HG03432 (cell line): Measurements from ENCODE around the gene IRF7.

ENCODE experiments used
- ATAC-seq: cut with Tn5 transposase; IDR thresholded peaks from one replicate; pipeline ENCODE4 v1.9.1; 2021; ENCODE audit warnings: mild to moderate bottlenecking, moderate library complexity; ENCODE audit not compliant: unreplicated experiment

IRF7 gene

GRCh38 chr11:609341-609811, 6.4 kb downstream of the IRF7 start:
- ATAC-seq = no peak

GRCh38 chr11:608791-609251, 6.9 kb downstream of the IRF7 start:
- no peak for ATAC-seq

GRCh38 chr11:607971-608659, 7.6 kb downstream of the IRF7 start:
- ATAC-seq = no peak

GRCh38 chr11:607020-607780, 8.6 kb downstream of the IRF7 start:
- ATAC-seq = no peak

GRCh38 chr11:606245-606644, 9.5 kb downstream of the IRF7 start:
- ATAC-seq = no peak

GRCh38 chr11:605286-606129, 10.2 kb downstream of the IRF7 start:
- no peak for ATAC-seq

- ATAC-seq = no peak
These were observed 12.6 kb downstream of the IRF7 start for GRCh38 chr11:603154-603553.

- no peak for ATAC-seq
These were observed 14.0 kb downstream of the IRF7 start for GRCh38 chr11:601573-602245.

- no peak for ATAC-seq
These were observed 17.6 kb downstream of the IRF7 start for GRCh38 chr11:598005-598680.

- ATAC-seq = no peak
These were observed 18.5 kb downstream of the IRF7 start for GRCh38 chr11:597166-597725.

- no peak for ATAC-seq
These were observed 19.4 kb downstream of the IRF7 start for GRCh38 chr11:596374-596773.

GRCh38 chr11:595400-595799, 20.4 kb downstream of the IRF7 start:
- ATAC-seq = no peak

- ATAC-seq = no peak
These were observed 22.4 kb downstream of the IRF7 start for GRCh38 chr11:593347-593746.

- ATAC-seq = no peak
These were observed 22.8 kb downstream of the IRF7 start for GRCh38 chr11:592918-593317.

- no peak for ATAC-seq
These were observed 23.2 kb downstream of the IRF7 start for GRCh38 chr11:592501-592900.

- ATAC-seq = no peak
These were observed 24.8 kb downstream of the IRF7 start for GRCh38 chr11:590997-591396.

GRCh38 chr11:589798-590197, 26.0 kb downstream of the IRF7 start:
- ATAC-seq = no peak

GRCh38 chr11:587978-588380, 27.8 kb downstream of the IRF7 start:
- no peak for ATAC-seq

- ATAC-seq = no peak
These were observed 28.2 kb downstream of the IRF7 start for GRCh38 chr11:587546-587945.
